ENCODE data around the gene DLGAP4. TPM values are rescaled to one million over a fixed set of nuclear protein-coding genes. Genes with fewer than 3 reads are reported as not detected.

DLGAP4 gene
- polyA plus RNA-seq, 1 experiment: 34.9 TPM

- ChIA-PET POLR2A (interaction anchor here (0.9 to 1.0 kb wide), 2 partner anchors 16 to 77 kb away, joined by 3 to 4 read pairs; no protein-coding TSS in a partner anchor), CTCF (interaction anchor here (0.6 to 1.8 kb wide), 6 partner anchors 9 to 266 kb away, joined by 3 to 6 read pairs (median 3); no protein-coding TSS in a partner anchor)
- DNase-seq (ENCODE audit: low read depth): peak; percentile 94
- Histone ChIP-seq H3K36me3 (ENCODE audit: control insufficient read depth, insufficient read depth, low read length) (no peaks in the 10 kb centered on the region; the same call in 1 of the 2 replicates), H3K4me3 (ENCODE audit: low read depth, low read length) (no peak overlapping the region), H3K27me3 (ENCODE audit: control insufficient read depth, insufficient read depth, low read length) (no peaks in the 10 kb centered on the region)
- TF ChIP-seq CTCF (IDR thresholded peaks at IDR 0.05; ENCODE audit: insufficient read depth, low read depth, low read length): peak; percentile 14; the same call in 1 of the 2 replicates
These were observed 159.3 kb downstream of the DLGAP4 start for GRCh38 chr20:36465109-36466080.

GRCh38 chr20:36466089-36466488 is 159.9 kb downstream of the DLGAP4 start:
- no peak for DNase-seq (ENCODE audit: low read depth)
- POLR2A ChIA-PET: interaction anchor here (0.9 to 1.0 kb wide), 2 partner anchors 16 to 76 kb away, joined by 3 to 4 read pairs; no protein-coding TSS in a partner anchor
- no peak for TF ChIP-seq CTCF (IDR thresholded peaks at IDR 0.05; ENCODE audit: insufficient read depth, low read depth, low read length)
- Histone ChIP-seq H3K4me3 (ENCODE audit: low read depth, low read length) (no peak overlapping the region), H3K27me3 (ENCODE audit: control insufficient read depth, insufficient read depth, low read length) (no peaks in the 10 kb centered on the region), H3K36me3 (ENCODE audit: control insufficient read depth, insufficient read depth, low read length) (peaks cover 2% of the 10 kb centered on the region)
- CTCF ChIA-PET: interaction anchor here (0.6 to 1.8 kb wide), 6 partner anchors 9 to 267 kb away, joined by 3 to 6 read pairs (median 3); no protein-coding TSS in a partner anchor

- ChIA-PET POLR2A (no interaction called here), CTCF (interaction anchor here (0.6 kb wide), 1 partner anchor 378 kb away, joined by 3 read pairs; no protein-coding TSS in a partner anchor)
- H3K36me3 ChIP-seq (ENCODE audit: control insufficient read depth, insufficient read depth, low read length): peaks cover 2% of the 10 kb centered on the region
- DNase-seq (ENCODE audit: low read depth): no peak
- H3K27me3 ChIP-seq (ENCODE audit: control insufficient read depth, insufficient read depth, low read length): no peaks in the 10 kb centered on the region
- no peak overlapping the region for H3K4me3 ChIP-seq (ENCODE audit: low read depth, low read length)
- TF ChIP-seq CTCF (IDR thresholded peaks at IDR 0.05; ENCODE audit: insufficient read depth, low read depth, low read length): no peak
These were observed 161.2 kb downstream of the DLGAP4 start for GRCh38 chr20:36467076-36467999.

GRCh38 chr20:36468149-36469000 is 162.2 kb downstream of the DLGAP4 start:
- TF ChIP-seq CTCF (IDR thresholded peaks at IDR 0.05; ENCODE audit: insufficient read depth, low read depth, low read length): no peak
- H3K36me3 ChIP-seq (ENCODE audit: control insufficient read depth, insufficient read depth, low read length): peaks cover 2% of the 10 kb centered on the region
- no peaks in the 10 kb centered on the region for H3K27me3 ChIP-seq (ENCODE audit: control insufficient read depth, insufficient read depth, low read length)
- no peak overlapping the region for H3K4me3 ChIP-seq (ENCODE audit: low read depth, low read length)
- ChIA-PET CTCF (no interaction called here), POLR2A (no interaction called here)
- no peak for DNase-seq (ENCODE audit: low read depth)
